Non-pigmented ciliary epithelial cell (primary cell): Measurements from ENCODE around the gene CCDC89.
A peak's percentile ranks its signal among the peaks of the same experiment; 100 is the strongest.

Source experiments
- DNase-seq: peaks from one replicate; pipeline ENCODE4 v3.0.0-alpha.2; 2010; ENCODE audit warnings: low read depth

Gene CCDC89

DNA sequence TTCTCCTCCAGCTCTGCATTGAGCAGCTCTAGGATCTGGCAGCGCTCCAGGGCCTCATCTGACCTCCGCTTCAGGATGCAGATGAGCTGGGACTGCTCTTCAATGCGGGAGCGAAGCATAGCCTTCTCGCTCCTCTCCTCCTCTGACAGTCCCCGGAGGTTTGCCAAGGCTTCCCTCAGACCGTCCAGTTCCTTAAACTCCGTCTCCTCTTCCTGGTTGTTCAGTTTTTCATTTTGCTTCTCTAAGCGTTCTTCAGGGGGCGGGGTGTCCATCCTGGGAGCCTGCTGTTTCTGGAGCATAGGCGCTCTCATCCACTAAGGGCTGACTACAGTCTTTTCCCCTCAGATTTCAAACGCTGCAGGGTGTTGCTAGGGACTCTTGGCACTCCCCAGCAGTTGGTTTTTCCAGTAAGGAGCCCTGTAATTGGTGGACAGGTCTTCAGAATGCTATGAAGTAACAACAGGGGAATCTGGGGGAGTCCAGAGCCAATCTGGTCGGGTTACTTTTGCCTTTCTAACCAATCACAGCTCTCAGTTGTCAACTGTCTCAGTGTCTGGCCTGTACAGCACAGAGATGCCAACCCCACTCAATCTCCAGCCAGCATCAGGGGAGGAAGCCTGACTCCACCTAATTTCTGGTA, at the start of gene CCDC89:
TSS of gene CCDC89 (minus strand) at position 376 of the 640 bp plus-strand sequence. CDS start at position 311, 65 bp downstream.
- DNase-seq = no peak

DNA sequence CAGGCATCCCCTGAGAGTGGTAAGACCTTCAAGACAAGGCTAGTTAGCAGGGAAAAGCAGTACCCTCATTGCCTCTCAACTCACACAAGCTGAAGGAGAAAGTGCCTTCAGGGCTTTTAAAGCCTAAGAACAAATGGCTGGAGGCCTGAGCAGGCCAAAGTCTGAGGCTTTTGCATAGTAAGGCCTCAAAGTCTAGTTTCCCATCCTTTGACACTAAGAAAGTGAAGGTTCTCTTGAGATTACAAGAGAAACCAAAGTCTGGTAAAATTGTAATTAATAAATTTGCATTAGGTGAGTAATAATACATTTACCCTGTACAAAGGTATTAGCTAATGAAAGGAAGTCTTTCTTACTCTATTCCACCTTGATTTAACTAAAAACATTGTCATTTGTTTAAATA, 47.0 kb upstream of the CCDC89 start:
- no peak for DNase-seq

- no peak for DNase-seq
These were observed 40.4 kb upstream of the CCDC89 start for GRCh38 chr11:85726381-85726780.

- peak; percentile 78 for DNase-seq
These were observed 39.7 kb upstream of the CCDC89 start for GRCh38 chr11:85725510-85726258.

DNA sequence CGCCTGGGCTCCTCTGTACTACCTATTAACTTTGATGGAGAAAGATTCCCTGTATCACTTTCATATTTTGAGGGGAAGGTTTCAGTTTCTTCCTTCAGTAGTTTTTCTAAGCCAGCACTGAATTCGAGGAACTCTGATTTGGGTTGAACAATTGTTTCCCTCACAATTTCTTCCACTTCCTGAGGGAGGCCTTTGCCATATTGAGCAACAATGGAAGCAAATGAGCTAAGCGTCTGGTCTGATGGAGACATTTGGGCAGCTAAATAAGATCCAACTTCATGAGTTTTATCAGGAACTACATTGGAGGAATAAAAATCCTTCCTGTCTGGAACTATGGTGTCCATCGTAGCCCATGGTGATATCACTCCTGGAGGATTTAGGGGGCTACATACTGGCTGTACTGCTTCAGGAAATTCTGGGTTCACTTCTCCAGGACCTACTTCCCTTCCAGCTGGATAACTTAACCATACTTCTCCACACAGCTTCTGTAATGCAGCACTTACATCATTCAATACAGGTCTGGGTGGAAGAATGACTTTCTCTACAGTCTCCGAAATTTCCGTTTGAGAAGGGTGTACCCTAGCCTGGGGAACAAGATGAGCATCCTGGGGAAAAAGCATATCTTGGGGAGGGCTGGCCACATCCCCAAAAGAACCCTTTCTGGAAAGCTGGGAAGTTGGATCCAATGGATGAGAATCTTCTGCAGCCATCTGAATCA, 38.9 kb upstream of the CCDC89 start:
- DNase-seq = no peak

- DNase-seq = no peak
These were observed 37.1 kb upstream of the CCDC89 start for GRCh38 chr11:85723088-85723487.

GRCh38 chr11:85721191-85721590, 35.2 kb upstream of the CCDC89 start:
- DNase-seq = no peak

GRCh38 chr11:85718991-85719807, 33.2 kb upstream of the CCDC89 start:
- peak; percentile 91 for DNase-seq

- DNase-seq = no peak
These were observed 32.3 kb upstream of the CCDC89 start for GRCh38 chr11:85718126-85718943.

DNA sequence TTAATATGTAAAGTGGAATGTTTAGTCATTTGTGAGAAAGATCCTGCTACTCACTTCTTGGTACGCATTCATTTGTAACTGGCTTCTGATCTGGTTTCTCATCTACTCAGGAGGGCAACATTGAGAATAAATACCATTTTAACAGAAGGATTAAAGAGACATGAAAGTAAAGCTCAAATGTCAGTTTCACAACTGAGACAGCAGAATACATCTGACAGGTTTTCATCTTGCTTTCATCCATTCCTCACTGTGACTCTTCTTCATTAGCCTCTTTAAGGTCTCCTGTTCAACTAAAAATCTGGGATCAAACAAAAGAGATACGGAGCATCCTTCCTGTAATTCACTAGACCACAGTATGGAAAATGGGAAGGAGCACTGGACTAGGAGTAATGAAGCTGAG, 31.4 kb upstream of the CCDC89 start:
- no peak for DNase-seq

- no peak for DNase-seq
These were observed 27.0 kb upstream of the CCDC89 start for GRCh38 chr11:85712953-85713352.

DNA sequence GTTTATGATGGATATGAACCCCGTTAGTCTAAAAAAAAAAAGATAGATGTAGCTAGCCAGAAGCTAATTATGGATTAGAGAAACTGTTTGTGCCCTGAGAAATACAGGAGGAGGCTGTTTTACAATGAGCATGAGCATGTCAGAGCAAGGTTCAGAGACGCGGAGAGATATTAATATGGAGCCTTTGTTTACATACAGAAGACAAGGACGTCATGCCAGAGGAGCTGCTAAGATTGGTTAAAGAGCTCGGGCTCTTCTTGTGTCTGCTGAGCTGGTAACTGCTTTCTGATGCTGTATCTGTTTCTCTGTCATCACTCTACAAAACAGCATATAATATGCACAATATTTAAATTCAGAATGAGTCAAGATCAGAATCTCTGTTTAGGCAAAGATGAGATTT, 24.9 kb upstream of the CCDC89 start:
- DNase-seq = no peak

GRCh38 chr11:85709941-85710702, 24.1 kb upstream of the CCDC89 start:
- DNase-seq = no peak

DNA sequence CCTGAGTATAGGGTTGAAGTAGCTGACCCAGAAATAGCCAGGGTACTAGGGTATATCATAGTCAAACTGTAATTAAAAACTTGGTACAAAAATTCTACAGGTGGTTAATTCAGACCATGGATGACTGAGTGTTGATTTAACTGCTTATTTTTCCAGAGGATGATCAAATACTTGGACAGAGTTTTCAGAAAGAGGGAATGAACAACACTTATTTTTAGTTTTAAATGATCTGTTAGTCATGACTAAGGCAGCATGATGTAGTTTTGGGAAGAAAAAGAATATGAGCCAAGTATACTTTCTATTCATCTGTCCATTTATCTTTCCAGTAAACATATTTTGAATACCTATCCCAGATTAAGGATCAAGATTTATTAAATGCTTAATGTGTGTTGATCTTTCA, 19.8 kb upstream of the CCDC89 start:
- no peak for DNase-seq

GRCh38 chr11:85704967-85705366, 19.0 kb upstream of the CCDC89 start:
- DNase-seq = no peak

DNA sequence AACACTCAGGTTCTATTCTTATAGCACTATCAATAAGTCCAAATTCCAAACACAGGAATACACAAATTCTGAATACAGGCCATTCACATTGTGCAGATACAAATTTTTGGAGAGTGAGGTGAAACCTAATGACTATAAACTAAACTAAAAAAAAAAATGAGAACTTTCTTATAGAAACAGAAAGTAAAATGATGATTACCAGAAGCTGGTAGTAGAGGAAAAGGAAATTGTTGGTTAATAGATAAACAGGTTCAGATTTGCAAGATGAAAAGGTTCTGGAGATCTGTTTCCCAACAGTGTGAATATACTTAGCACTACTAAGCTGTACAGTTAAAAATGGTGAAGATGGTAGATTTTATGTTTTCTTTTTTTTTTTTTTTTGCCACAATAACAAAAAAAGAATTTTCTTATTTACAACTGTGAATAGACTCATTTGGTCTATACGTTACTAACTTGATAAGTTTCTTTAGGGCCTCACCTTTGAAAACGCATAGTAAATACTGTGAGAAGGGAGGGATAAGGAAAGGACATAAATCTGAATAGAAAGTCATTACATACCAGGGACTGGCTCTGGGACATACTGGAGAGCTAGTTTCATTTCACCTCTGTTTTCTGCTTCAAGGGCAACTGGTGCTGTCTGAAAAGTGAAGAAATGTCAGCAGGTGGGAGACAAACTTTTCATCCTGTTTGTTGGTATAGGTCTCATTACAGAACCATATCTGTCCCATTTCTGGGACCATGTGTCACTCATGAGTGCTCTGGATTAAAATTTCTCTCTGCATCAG, 14.2 kb upstream of the CCDC89 start:
- DNase-seq = no peak

DNA sequence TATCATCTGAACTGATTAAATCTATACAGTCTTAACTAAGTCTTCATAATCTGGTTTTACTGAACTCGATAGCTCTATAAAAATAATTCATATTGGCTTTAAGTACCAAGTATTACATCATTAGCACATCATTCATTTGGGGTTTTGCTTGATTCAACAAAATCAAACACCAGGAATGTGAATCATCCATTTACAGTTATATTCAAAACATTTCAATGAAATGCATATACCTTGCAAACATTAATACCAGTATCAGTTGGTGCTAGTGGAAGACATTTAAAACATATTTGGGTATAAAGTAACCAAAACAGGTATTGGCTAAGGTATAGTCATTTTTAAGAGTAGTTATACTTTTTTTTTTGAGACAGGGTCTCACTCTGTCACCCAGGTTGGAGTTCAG, 12.2 kb upstream of the CCDC89 start:
- no peak for DNase-seq

- DNase-seq = no peak
These were observed 11.8 kb upstream of the CCDC89 start for GRCh38 chr11:85697747-85698146.

DNA sequence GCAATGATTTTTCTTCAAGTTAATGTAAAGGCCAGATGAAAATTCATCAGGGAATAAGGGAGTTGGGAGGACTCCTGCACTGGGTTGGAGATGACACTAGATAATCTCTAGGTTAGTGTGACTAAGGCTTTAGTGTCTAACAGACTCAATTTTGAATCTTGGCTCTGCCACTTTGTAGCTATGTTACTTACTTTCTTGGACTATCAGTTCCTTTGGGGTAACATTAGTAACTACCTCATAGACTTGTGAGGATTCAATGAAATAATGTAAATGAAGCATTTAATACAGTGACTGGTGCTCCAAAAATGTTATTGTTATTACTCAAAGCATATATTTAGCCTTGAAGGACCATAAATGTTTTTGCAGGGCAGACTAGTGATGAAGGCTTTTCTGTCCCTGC, 9.6 kb upstream of the CCDC89 start:
- DNase-seq = no peak
